Measurements from ENCODE around the gene RUNDC1. TPM values are rescaled to one million over a fixed set of nuclear protein-coding genes. Genes with fewer than 3 reads are reported as not detected.
A peak's percentile ranks its signal among the peaks of the same experiment; 100 is the strongest.

The RUNDC1 gene
- total RNA-seq, 2 experiments from 2014 or later: 11.1 to 22.5 TPM

GRCh38 chr17:43020030-43020621 is 39.8 kb downstream of the RUNDC1 start:
- no peak overlapping the region for H3K4me2 ChIP-seq (ENCODE audit: low read length)
- no peaks in the 10 kb centered on the region for H3K36me3 ChIP-seq (ENCODE audit: insufficient read depth, low read length)
- H3K4me1 ChIP-seq (ENCODE audit: insufficient read depth, low read length, poor library complexity, severe bottlenecking): peaks cover 19% of the 10 kb centered on the region
- TF ChIP-seq CTCF (conservative IDR thresholded peaks at IDR 0.05; ENCODE audit: low read length) (no peak), EZH2phosphoT487 (IDR thresholded peaks at IDR 0.05; ENCODE audit: borderline replicate concordance, low read depth, low read length) (no peak)
- no peaks in the 10 kb centered on the region for H3K79me2 ChIP-seq (ENCODE audit: insufficient read depth, low read depth, low read length)
- no peaks in the 10 kb centered on the region for H3K9me2 ChIP-seq (ENCODE audit: insufficient read depth, low read length)
- BruUV-seq (replicated peaks): no TSS peak
- no peaks in the 10 kb centered on the region for H4K20me1 ChIP-seq (ENCODE audit: insufficient read depth, low read length)
- intact Hi-C loops (cut with micrococcal nuclease; ENCODE audit: unreplicated experiment): loop anchor here (5.0 kb wide), 1 partner anchor 192 kb away; the partner anchor contains the start of gene TMEM106A
- H3K27ac ChIP-seq (ENCODE audit: low read depth, low read length, poor library complexity, severe bottlenecking): no peak overlapping the region
- no peak overlapping the region for H3K4me3 ChIP-seq (ENCODE audit: low read depth, low read length, poor library complexity, severe bottlenecking)
- H3K9me3 ChIP-seq (ENCODE audit: low read length): no peaks in the 10 kb centered on the region
- ChIA-PET CTCF (ENCODE audit: unreplicated experiment) (no interaction called here), POLR2A (no interaction called here)
- no peak overlapping the region for H2AFZ ChIP-seq (ENCODE audit: low read length)
- no peak for DNase-seq (ENCODE audit: low spot score)

- TF ChIP-seq CTCF (conservative IDR thresholded peaks at IDR 0.05; ENCODE audit: low read length): no peak
- no peak for TF ChIP-seq EZH2phosphoT487 (IDR thresholded peaks at IDR 0.05; ENCODE audit: borderline replicate concordance, low read depth, low read length)
- ChIA-PET POLR2A (interaction anchor here (0.7 kb wide), 1 partner anchor 101 kb away, joined by 4 read pairs; no protein-coding TSS in a partner anchor), CTCF (ENCODE audit: unreplicated experiment) (interaction anchor here (0.6 kb wide), 1 partner anchor 612 kb away, joined by 3 read pairs; no protein-coding TSS in a partner anchor)
- H3K4me3 ChIP-seq (ENCODE audit: low read depth, low read length, poor library complexity, severe bottlenecking): peak overlapping the region; percentile 80
- H3K79me2 ChIP-seq (ENCODE audit: insufficient read depth, low read depth, low read length): no peaks in the 10 kb centered on the region
- no peak overlapping the region for H3K27ac ChIP-seq (ENCODE audit: low read depth, low read length, poor library complexity, severe bottlenecking)
- peak overlapping the region; percentile 91; the same call in 1 of the 2 replicates for H2AFZ ChIP-seq (ENCODE audit: low read length)
- peaks cover 19% of the 10 kb centered on the region for H3K4me1 ChIP-seq (ENCODE audit: insufficient read depth, low read length, poor library complexity, severe bottlenecking)
- no peaks in the 10 kb centered on the region for H3K36me3 ChIP-seq (ENCODE audit: insufficient read depth, low read length)
- no TSS peak for BruUV-seq (replicated peaks)
- H4K20me1 ChIP-seq (ENCODE audit: insufficient read depth, low read length): no peaks in the 10 kb centered on the region
- H3K9me2 ChIP-seq (ENCODE audit: insufficient read depth, low read length): no peaks in the 10 kb centered on the region
- no peaks in the 10 kb centered on the region for H3K9me3 ChIP-seq (ENCODE audit: low read length)
- peak overlapping the region; percentile 82 for H3K4me2 ChIP-seq (ENCODE audit: low read length)
- intact Hi-C loops (cut with micrococcal nuclease; ENCODE audit: unreplicated experiment): loop anchor here (5.0 kb wide), 1 partner anchor 191 kb away; the partner anchor contains the start of gene TMEM106A
- peak; percentile 58 for DNase-seq (ENCODE audit: low spot score)
These were observed 40.7 kb downstream of the RUNDC1 start for GRCh38 chr17:43020789-43021740.

Data from OCI-LY7 (cell line).